ENCODE data around the gene ENO1.
"Not testable (repeated sequence)": the region's sequence is repeated elsewhere in the genome, so short reads cannot be mapped to it uniquely, and the experiment has no call there.

Gene ENO1

GRCh38 chr1:8878448-8878697, at the start of gene ENO1:
TSS of gene ENO1 (minus strand) at chr1:8878686. CDS start at chr1:8874908, 3,778 bp downstream.
- H3K27me3 ChIP-seq (ENCODE audit: control insufficient read depth, insufficient read depth, low read length), result no peaks in the 10 kb centered on the region
- peaks cover 2% of the 10 kb centered on the region; the same call in 1 of the 2 replicates for H3K4me1 ChIP-seq (ENCODE audit: control insufficient read depth, insufficient read depth, low read length)
- H3K27ac ChIP-seq (ENCODE audit: low read length), result no peak within 1 kb of the TSS
- WGBS (ENCODE audit: insufficient coverage, insufficient read length), result no CpG with 5 or more reads among the region's 24 CpGs
- peak within 1 kb of the TSS; percentile 75 for H3K4me3 ChIP-seq (ENCODE audit: low read length)
- H3K36me3 ChIP-seq (ENCODE audit: control insufficient read depth, insufficient read depth, low read length), result peaks cover 8% of the 10 kb centered on the region; the same call in 1 of the 2 replicates
- H3K9me3 ChIP-seq (ENCODE audit: control insufficient read depth, insufficient read depth, low read length), result no peaks in the 10 kb centered on the region
- no peak for DNase-seq (ENCODE audit: low read depth, low spot score)

GRCh38 chr1:8926707-8927694, 48.5 kb upstream of the ENO1 start:
- no peaks in the 10 kb centered on the region for H3K9me3 ChIP-seq (ENCODE audit: control insufficient read depth, insufficient read depth, low read length)
- DNase-seq (ENCODE audit: low read depth, low spot score), result no peak
- no peaks in the 10 kb centered on the region for H3K27me3 ChIP-seq (ENCODE audit: control insufficient read depth, insufficient read depth, low read length)
- H3K4me1 ChIP-seq (ENCODE audit: control insufficient read depth, insufficient read depth, low read length), result no peaks in the 10 kb centered on the region
- no CpG with 5 or more reads among the region's 12 CpGs for WGBS (ENCODE audit: insufficient coverage, insufficient read length)
- no peaks in the 10 kb centered on the region for H3K36me3 ChIP-seq (ENCODE audit: control insufficient read depth, insufficient read depth, low read length)
- H3K4me3 ChIP-seq (ENCODE audit: low read length), result no peak overlapping the region
- no peak overlapping the region for H3K27ac ChIP-seq (ENCODE audit: low read length)

- H3K4me1 ChIP-seq (ENCODE audit: control insufficient read depth, insufficient read depth, low read length), result no peaks in the 10 kb centered on the region
- no peaks in the 10 kb centered on the region for H3K27me3 ChIP-seq (ENCODE audit: control insufficient read depth, insufficient read depth, low read length)
- 100% methylated on average over 4 of the region's 9 CpGs for WGBS (ENCODE audit: insufficient coverage, insufficient read length)
- no peak overlapping the region for H3K27ac ChIP-seq (ENCODE audit: low read length)
- H3K4me3 ChIP-seq (ENCODE audit: low read length), result no peak overlapping the region
- no peaks in the 10 kb centered on the region for H3K9me3 ChIP-seq (ENCODE audit: control insufficient read depth, insufficient read depth, low read length)
- no peaks in the 10 kb centered on the region for H3K36me3 ChIP-seq (ENCODE audit: control insufficient read depth, insufficient read depth, low read length)
- DNase-seq (ENCODE audit: low read depth, low spot score), result no peak
Measured at GRCh38 chr1:8925960-8926359, 47.5 kb upstream of the ENO1 start.

- Histone ChIP-seq H3K4me1 (ENCODE audit: control insufficient read depth, insufficient read depth, low read length) (no peaks in the 10 kb centered on the region), H3K4me3 (ENCODE audit: low read length) (no peak overlapping the region), H3K36me3 (ENCODE audit: control insufficient read depth, insufficient read depth, low read length) (no peaks in the 10 kb centered on the region), H3K27me3 (ENCODE audit: control insufficient read depth, insufficient read depth, low read length) (no peaks in the 10 kb centered on the region), H3K9me3 (ENCODE audit: control insufficient read depth, insufficient read depth, low read length) (no peaks in the 10 kb centered on the region), H3K27ac (ENCODE audit: low read length) (no peak overlapping the region)
- DNase-seq (ENCODE audit: low read depth, low spot score), result no peak
- no CpG with 5 or more reads among the region's 2 CpGs for WGBS (ENCODE audit: insufficient coverage, insufficient read length)
Measured at GRCh38 chr1:8925406-8925805, 46.9 kb upstream of the ENO1 start.

- no peak for DNase-seq (ENCODE audit: low read depth, low spot score)
- Histone ChIP-seq H3K4me3 (ENCODE audit: low read length) (no peak overlapping the region), H3K4me1 (ENCODE audit: control insufficient read depth, insufficient read depth, low read length) (no peaks in the 10 kb centered on the region), H3K27me3 (ENCODE audit: control insufficient read depth, insufficient read depth, low read length) (no peaks in the 10 kb centered on the region), H3K36me3 (ENCODE audit: control insufficient read depth, insufficient read depth, low read length) (no peaks in the 10 kb centered on the region), H3K27ac (ENCODE audit: low read length) (no peak overlapping the region), H3K9me3 (ENCODE audit: control insufficient read depth, insufficient read depth, low read length) (no peaks in the 10 kb centered on the region)
- WGBS (ENCODE audit: insufficient coverage, insufficient read length), result no CpG with 5 or more reads among the region's 9 CpGs
Measured at GRCh38 chr1:8922962-8923361, 44.5 kb upstream of the ENO1 start.

- not testable (repeated sequence) for H3K27me3 ChIP-seq (ENCODE audit: control insufficient read depth, insufficient read depth, low read length); H3K9me3 ChIP-seq (ENCODE audit: control insufficient read depth, insufficient read depth, low read length); H3K27ac ChIP-seq (ENCODE audit: low read length); H3K4me3 ChIP-seq (ENCODE audit: low read length); H3K36me3 ChIP-seq (ENCODE audit: control insufficient read depth, insufficient read depth, low read length); DNase-seq (ENCODE audit: low read depth, low spot score); H3K4me1 ChIP-seq (ENCODE audit: control insufficient read depth, insufficient read depth, low read length)
- no CpG with 5 or more reads among the region's 10 CpGs for WGBS (ENCODE audit: insufficient coverage, insufficient read length)
Measured at GRCh38 chr1:8917536-8917935, 39.0 kb upstream of the ENO1 start.

GRCh38 chr1:8915446-8915845, 37.0 kb upstream of the ENO1 start:
- DNase-seq (ENCODE audit: low read depth, low spot score), result no peak
- no peaks in the 10 kb centered on the region; the same call in 1 of the 2 replicates for H3K4me1 ChIP-seq (ENCODE audit: control insufficient read depth, insufficient read depth, low read length)
- no peaks in the 10 kb centered on the region for H3K36me3 ChIP-seq (ENCODE audit: control insufficient read depth, insufficient read depth, low read length)
- no peaks in the 10 kb centered on the region for H3K9me3 ChIP-seq (ENCODE audit: control insufficient read depth, insufficient read depth, low read length)
- H3K27me3 ChIP-seq (ENCODE audit: control insufficient read depth, insufficient read depth, low read length), result no peaks in the 10 kb centered on the region
- WGBS (ENCODE audit: insufficient coverage, insufficient read length), result no CpG with 5 or more reads among the region's 3 CpGs
- no peak overlapping the region for H3K4me3 ChIP-seq (ENCODE audit: low read length)
- no peak overlapping the region for H3K27ac ChIP-seq (ENCODE audit: low read length)

- no peaks in the 10 kb centered on the region for H3K36me3 ChIP-seq (ENCODE audit: control insufficient read depth, insufficient read depth, low read length)
- H3K27me3 ChIP-seq (ENCODE audit: control insufficient read depth, insufficient read depth, low read length), result no peaks in the 10 kb centered on the region
- WGBS (ENCODE audit: insufficient coverage, insufficient read length), result no CpG with 5 or more reads among the region's 7 CpGs
- DNase-seq (ENCODE audit: low read depth, low spot score), result no peak
- H3K27ac ChIP-seq (ENCODE audit: low read length), result no peak overlapping the region
- H3K9me3 ChIP-seq (ENCODE audit: control insufficient read depth, insufficient read depth, low read length), result no peaks in the 10 kb centered on the region
- no peak overlapping the region for H3K4me3 ChIP-seq (ENCODE audit: low read length)
- H3K4me1 ChIP-seq (ENCODE audit: control insufficient read depth, insufficient read depth, low read length), result no peaks in the 10 kb centered on the region; the same call in 1 of the 2 replicates
Measured at GRCh38 chr1:8914466-8914865, 36.0 kb upstream of the ENO1 start.

- WGBS (ENCODE audit: insufficient coverage, insufficient read length), result no CpG with 5 or more reads among the region's 9 CpGs
- DNase-seq (ENCODE audit: low read depth, low spot score), result no peak
- no peak overlapping the region for H3K27ac ChIP-seq (ENCODE audit: low read length)
- H3K4me3 ChIP-seq (ENCODE audit: low read length), result no peak overlapping the region
- H3K36me3 ChIP-seq (ENCODE audit: control insufficient read depth, insufficient read depth, low read length), result no peaks in the 10 kb centered on the region
- no peaks in the 10 kb centered on the region for H3K9me3 ChIP-seq (ENCODE audit: control insufficient read depth, insufficient read depth, low read length)
- H3K27me3 ChIP-seq (ENCODE audit: control insufficient read depth, insufficient read depth, low read length), result no peaks in the 10 kb centered on the region
- H3K4me1 ChIP-seq (ENCODE audit: control insufficient read depth, insufficient read depth, low read length), result no peaks in the 10 kb centered on the region; the same call in 1 of the 2 replicates
Measured at GRCh38 chr1:8913457-8913856, 35.0 kb upstream of the ENO1 start.

GRCh38 chr1:8911416-8912309, 33.2 kb upstream of the ENO1 start:
- WGBS (ENCODE audit: insufficient coverage, insufficient read length), result no CpG with 5 or more reads among the region's 17 CpGs
- H3K4me3 ChIP-seq (ENCODE audit: low read length), result no peak overlapping the region
- H3K4me1 ChIP-seq (ENCODE audit: control insufficient read depth, insufficient read depth, low read length), result no peaks in the 10 kb centered on the region; the same call in 1 of the 2 replicates
- no peak for DNase-seq (ENCODE audit: low read depth, low spot score)
- no peak overlapping the region for H3K27ac ChIP-seq (ENCODE audit: low read length)
- no peaks in the 10 kb centered on the region for H3K9me3 ChIP-seq (ENCODE audit: control insufficient read depth, insufficient read depth, low read length)
- H3K36me3 ChIP-seq (ENCODE audit: control insufficient read depth, insufficient read depth, low read length), result no peaks in the 10 kb centered on the region
- no peaks in the 10 kb centered on the region for H3K27me3 ChIP-seq (ENCODE audit: control insufficient read depth, insufficient read depth, low read length)
